GM12872 (cell line): ENCODE results near the gene MEF2D.

Experiments
- CTCF ChIP-seq: IDR thresholded peaks from 3 replicates; pipeline ENCODE4 v1.5.1; 2011; ENCODE audit warnings: low read depth, mild to moderate bottlenecking, low read length, moderate library complexity; ENCODE audit not compliant: insufficient read depth

MEF2D gene

GRCh38 chr1:156504438-156504813 lies 3.9 kb upstream of the MEF2D start:
- no peak for TF ChIP-seq CTCF

GRCh38 chr1:156503698-156504437 lies 3.3 kb upstream of the MEF2D start:
- TF ChIP-seq CTCF: no peak

- no peak for TF ChIP-seq CTCF
Measured at GRCh38 chr1:156502894-156503697, 2.5 kb upstream of the MEF2D start.

- TF ChIP-seq CTCF: no peak
Measured at GRCh38 chr1:156502391-156502893, 1.9 kb upstream of the MEF2D start.

- TF ChIP-seq CTCF: peak; percentile 69
Measured at GRCh38 chr1:156500793-156501506, 375 bp upstream of the MEF2D start.

- no peak for TF ChIP-seq CTCF
Measured at GRCh38 chr1:156499842-156500542, 583 bp downstream of the MEF2D start.
